ENCODE measurements around the gene GMPR. TPM values are rescaled to one million over a fixed set of nuclear protein-coding genes. Genes with fewer than 3 reads are reported as not detected.
A peak's percentile ranks its signal among the peaks of the same experiment; 100 is the strongest.

GMPR gene
- total RNA-seq, 1 donor, result 6.5 TPM

DNA sequence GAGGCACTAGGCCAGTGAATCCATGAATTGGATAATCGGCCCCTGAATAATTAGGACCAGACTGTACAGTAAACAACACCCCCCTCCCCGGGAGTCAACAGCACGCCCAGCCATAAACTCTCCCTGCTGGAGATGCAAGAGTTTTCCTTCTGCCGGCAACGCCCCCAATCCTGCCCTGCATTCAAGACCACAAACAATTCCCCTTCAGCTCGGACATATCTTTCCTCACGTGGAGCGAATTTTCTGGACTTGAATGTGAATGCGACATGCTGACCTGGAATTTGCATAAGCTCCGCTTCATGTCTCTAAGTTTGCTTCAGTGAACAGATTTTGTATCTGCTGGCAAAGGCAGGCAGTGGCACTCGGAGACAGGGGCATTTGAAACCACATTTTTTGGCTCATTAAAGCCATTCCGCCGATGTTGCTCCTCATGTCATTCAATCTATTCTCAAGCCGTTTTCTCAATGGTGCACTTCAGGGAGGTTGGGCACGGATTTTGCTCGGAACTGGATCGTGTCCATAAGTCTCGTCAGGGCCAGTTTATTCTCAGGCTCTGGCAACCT lies 38.0 kb upstream of the GMPR start:
- Histone ChIP-seq H3K4me2 (ENCODE audit: insufficient read depth, low read length) (peak overlapping the region; percentile 73), H3K27me3 (ENCODE audit: insufficient read depth, low read length) (peaks cover 13% of the 10 kb centered on the region), H4K20me1 (ENCODE audit: insufficient read depth, low read length) (no peaks in the 10 kb centered on the region), H3K4me1 (ENCODE audit: insufficient read depth, low read length) (peaks cover 11% of the 10 kb centered on the region), H3K27ac (ENCODE audit: low read depth, low read length) (no peak overlapping the region), H3K9me3 (ENCODE audit: low read depth, low read length) (no peaks in the 10 kb centered on the region), H2AFZ (ENCODE audit: low read length) (peak overlapping the region; percentile 49), H3K4me3 (ENCODE audit: insufficient read depth, low read length) (peak overlapping the region; percentile 55), H3K79me2 (ENCODE audit: insufficient read depth, low read length) (no peaks in the 10 kb centered on the region), H3K36me3 (ENCODE audit: insufficient read depth, low read length) (no peaks in the 10 kb centered on the region)
- no peak for TF ChIP-seq CTCF (IDR thresholded peaks at IDR 0.05; ENCODE audit: extremely low read depth, low read depth, low read length)
- no peak for DNase-seq (ENCODE audit: insufficient read length, low spot score, missing footprints)

- Histone ChIP-seq H3K9me3 (ENCODE audit: low read depth, low read length) (no peaks in the 10 kb centered on the region), H2AFZ (ENCODE audit: low read length) (no peak overlapping the region), H3K27ac (ENCODE audit: low read depth, low read length) (no peak overlapping the region), H3K36me3 (ENCODE audit: insufficient read depth, low read length) (no peaks in the 10 kb centered on the region), H3K79me2 (ENCODE audit: insufficient read depth, low read length) (no peaks in the 10 kb centered on the region), H3K4me2 (ENCODE audit: insufficient read depth, low read length) (no peak overlapping the region), H3K4me1 (ENCODE audit: insufficient read depth, low read length) (peaks cover 19% of the 10 kb centered on the region), H3K4me3 (ENCODE audit: insufficient read depth, low read length) (no peak overlapping the region), H4K20me1 (ENCODE audit: insufficient read depth, low read length) (no peaks in the 10 kb centered on the region), H3K27me3 (ENCODE audit: insufficient read depth, low read length) (peaks cover 11% of the 10 kb centered on the region)
- no peak for TF ChIP-seq CTCF (IDR thresholded peaks at IDR 0.05; ENCODE audit: extremely low read depth, low read depth, low read length)
- no peak for DNase-seq (ENCODE audit: insufficient read length, low spot score, missing footprints)
Observed at GRCh38 chr6:16201706-16202105, 36.7 kb upstream of the GMPR start.

- no peak overlapping the region for H3K4me3 ChIP-seq (ENCODE audit: insufficient read depth, low read length)
- H3K27me3 ChIP-seq (ENCODE audit: insufficient read depth, low read length), result peaks cover 6% of the 10 kb centered on the region
- H3K27ac ChIP-seq (ENCODE audit: low read depth, low read length), result peak overlapping the region; percentile 67
- H4K20me1 ChIP-seq (ENCODE audit: insufficient read depth, low read length), result no peaks in the 10 kb centered on the region
- no peaks in the 10 kb centered on the region for H3K79me2 ChIP-seq (ENCODE audit: insufficient read depth, low read length)
- no peaks in the 10 kb centered on the region for H3K36me3 ChIP-seq (ENCODE audit: insufficient read depth, low read length)
- peak overlapping the region; percentile 82 for H2AFZ ChIP-seq (ENCODE audit: low read length)
- TF ChIP-seq CTCF (IDR thresholded peaks at IDR 0.05; ENCODE audit: extremely low read depth, low read depth, low read length), result no peak
- H3K9me3 ChIP-seq (ENCODE audit: low read depth, low read length), result no peaks in the 10 kb centered on the region
- peaks cover 24% of the 10 kb centered on the region for H3K4me1 ChIP-seq (ENCODE audit: insufficient read depth, low read length)
- H3K4me2 ChIP-seq (ENCODE audit: insufficient read depth, low read length), result peak overlapping the region; percentile 47
- no peak for DNase-seq (ENCODE audit: insufficient read length, low spot score, missing footprints)
Observed at GRCh38 chr6:16204653-16205376, 33.6 kb upstream of the GMPR start.

- peak; percentile 88 for DNase-seq (ENCODE audit: insufficient read length, low spot score, missing footprints)
- Histone ChIP-seq H3K27me3 (ENCODE audit: insufficient read depth, low read length) (peaks cover 6% of the 10 kb centered on the region), H2AFZ (ENCODE audit: low read length) (peak overlapping the region; percentile 82), H3K4me1 (ENCODE audit: insufficient read depth, low read length) (peaks cover 18% of the 10 kb centered on the region), H3K36me3 (ENCODE audit: insufficient read depth, low read length) (no peaks in the 10 kb centered on the region), H3K4me3 (ENCODE audit: insufficient read depth, low read length) (no peak overlapping the region), H3K27ac (ENCODE audit: low read depth, low read length) (peak overlapping the region; percentile 67), H3K9me3 (ENCODE audit: low read depth, low read length) (no peaks in the 10 kb centered on the region), H4K20me1 (ENCODE audit: insufficient read depth, low read length) (no peaks in the 10 kb centered on the region), H3K4me2 (ENCODE audit: insufficient read depth, low read length) (peak overlapping the region; percentile 47), H3K79me2 (ENCODE audit: insufficient read depth, low read length) (no peaks in the 10 kb centered on the region)
- no peak for TF ChIP-seq CTCF (IDR thresholded peaks at IDR 0.05; ENCODE audit: extremely low read depth, low read depth, low read length)
Observed at GRCh38 chr6:16205377-16206144, 32.8 kb upstream of the GMPR start.

Measured in osteoblast (primary cell).